ENCODE measurements around the gene YY1.

GRCh38 chr14:100192672-100193416, 46.1 kb upstream of the YY1 start:
- TF ChIP-seq CTCF (IDR thresholded peaks at IDR 0.05; ENCODE audit: poor library complexity) (peak; percentile 92), EZH2 (IDR thresholded peaks at IDR 0.05; ENCODE audit: borderline replicate concordance) (no peak)
